GM19395 (cell line): ENCODE measurements around the gene CSTF1.
"Not testable (repeated sequence)": the region's sequence is repeated elsewhere in the genome, so short reads cannot be mapped to it uniquely, and the experiment has no call there.

Experiments
- ATAC-seq: cut with Tn5 transposase; IDR thresholded peaks from one replicate; pipeline ENCODE4 v1.9.1; 2021; ENCODE audit warnings: mild to moderate bottlenecking, moderate library complexity; ENCODE audit not compliant: unreplicated experiment

Gene CSTF1

GRCh38 chr20:56403465-56403864, 11.0 kb downstream of the CSTF1 start:
- no peak for ATAC-seq

DNA sequence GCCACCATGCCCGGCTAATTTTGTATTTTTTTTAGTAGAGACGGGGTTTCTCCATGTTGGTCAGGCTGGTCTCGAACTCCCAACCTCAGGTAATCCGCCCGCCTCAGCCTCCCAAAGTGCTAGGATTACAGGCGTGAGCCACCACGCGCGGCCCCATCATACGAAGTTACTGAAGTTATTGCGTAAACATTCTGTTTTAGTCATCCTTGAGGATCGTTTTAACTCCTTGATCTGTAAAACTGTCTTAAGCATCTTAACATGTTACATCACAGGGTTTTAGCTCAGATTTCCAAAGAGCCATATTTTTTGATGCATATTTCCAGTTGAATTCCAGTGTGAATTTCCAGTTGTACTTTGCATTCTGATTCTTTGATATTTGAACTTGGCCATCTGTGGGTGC, 12.9 kb downstream of the CSTF1 start:
- ATAC-seq = not testable (repeated sequence)

DNA sequence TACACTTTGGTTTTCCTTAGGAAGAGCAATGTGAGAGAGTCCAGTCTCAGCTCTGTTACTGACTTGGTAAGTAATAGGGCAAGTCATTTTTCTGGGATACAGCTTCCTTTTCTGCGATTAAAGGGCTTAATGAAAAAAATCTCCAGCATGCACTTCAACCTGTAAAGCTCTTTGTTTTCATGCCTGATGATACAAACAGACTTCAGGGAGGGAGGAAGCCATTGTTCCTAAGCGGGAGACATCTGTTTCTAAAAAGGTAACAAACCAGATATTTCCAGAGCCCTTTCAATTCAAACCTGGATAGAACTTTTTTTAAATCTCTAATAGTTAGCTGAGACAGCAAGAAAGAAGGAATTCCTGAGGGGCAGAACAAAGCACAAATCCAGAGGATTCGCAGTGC, 14.5 kb downstream of the CSTF1 start:
- ATAC-seq = no peak

DNA sequence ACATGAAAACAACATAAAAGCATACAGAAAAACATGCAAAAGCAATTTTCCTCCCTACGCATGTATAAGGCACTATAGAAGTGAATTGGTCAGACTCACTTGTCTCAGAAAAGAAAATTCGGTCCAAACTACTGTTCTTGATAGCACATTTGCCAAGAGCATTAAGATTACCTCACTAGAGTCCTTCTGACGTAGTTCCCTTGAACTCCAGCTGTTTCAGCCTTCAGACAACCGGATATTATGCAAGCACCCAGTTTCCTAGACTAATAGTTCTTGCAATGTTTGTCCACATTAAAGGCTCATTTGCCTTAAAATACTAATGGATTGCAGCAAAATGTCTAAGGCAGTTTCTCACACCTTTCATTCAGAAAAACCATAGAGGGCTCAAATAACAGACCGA, 17.1 kb downstream of the CSTF1 start:
- no peak for ATAC-seq

DNA sequence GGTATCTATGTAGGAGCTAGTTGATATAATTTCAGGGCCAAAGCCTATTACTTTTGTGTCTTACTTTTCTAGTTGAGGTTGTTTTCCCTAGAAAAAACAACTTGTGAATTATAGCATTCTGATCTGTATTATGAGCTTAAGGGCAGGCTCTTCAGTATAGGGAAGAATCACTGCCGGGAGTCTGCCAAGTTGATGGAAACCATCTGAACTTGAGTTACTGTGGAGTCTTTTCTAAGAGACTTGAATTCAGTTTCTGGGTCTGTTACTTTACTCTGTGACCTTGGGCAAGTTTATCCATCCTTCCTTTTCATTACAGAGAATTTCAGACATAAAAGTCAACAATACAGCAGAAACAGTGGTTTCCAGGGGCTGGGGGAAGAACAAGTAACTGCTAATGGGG, 17.5 kb downstream of the CSTF1 start:
- no peak for ATAC-seq

DNA sequence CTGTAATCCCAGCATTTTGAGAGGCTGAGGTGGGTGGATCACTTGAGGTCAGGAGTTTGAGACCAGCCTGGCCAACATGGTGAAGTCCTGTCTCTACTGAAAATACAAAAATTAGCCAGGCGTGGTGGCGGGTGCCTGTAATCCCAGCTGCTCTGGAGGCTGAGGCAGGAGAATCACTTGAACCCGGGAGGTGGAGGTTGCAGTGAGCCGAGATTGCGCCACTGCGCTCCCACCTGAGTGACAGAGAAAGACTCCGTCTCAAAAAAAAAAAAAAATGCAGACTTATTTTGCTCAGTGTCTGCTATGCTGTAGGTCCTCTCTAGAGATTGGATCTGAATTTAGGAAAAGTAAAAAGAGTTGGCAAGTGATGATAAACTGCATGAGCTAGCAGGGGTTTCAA, 18.8 kb downstream of the CSTF1 start:
- ATAC-seq = not testable (repeated sequence)

DNA sequence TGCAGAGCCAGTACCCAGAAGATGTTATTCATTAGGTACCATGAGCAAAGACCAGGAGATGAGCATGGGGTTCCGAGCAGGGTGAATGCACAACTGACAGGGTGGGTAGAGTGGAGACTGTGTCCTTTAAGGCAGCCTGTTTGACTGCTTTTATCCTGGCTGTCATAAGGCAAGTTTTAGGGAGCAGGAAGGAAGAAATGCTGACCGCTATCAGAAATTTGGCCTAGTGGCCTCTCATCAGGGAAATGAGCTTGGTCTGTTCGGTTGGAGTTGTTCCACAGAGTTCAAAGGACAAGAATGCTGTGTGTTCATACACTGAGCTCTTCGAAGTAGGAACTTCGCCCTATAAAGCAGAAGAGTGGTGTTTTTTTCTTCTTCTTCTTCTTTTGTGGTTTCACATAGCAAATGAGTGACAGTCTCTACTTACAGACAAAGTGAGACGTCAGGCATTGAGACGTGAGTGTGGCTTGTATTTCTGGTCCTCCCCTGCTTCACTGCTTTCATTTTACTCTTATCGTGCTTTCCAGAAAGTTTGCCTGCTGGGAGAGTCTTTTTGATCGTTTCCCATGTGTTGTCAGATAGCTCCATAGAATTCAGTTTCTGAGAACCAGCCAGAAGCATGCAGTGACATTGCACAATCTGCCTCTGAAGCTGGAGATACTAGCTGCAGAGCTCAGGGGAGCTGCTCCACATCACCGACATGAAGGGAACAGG, 19.5 kb downstream of the CSTF1 start, which contains the start of gene CASS4:
Gene CASS4, plus strand, starts transcription at position 502 of the 714 bp plus-strand sequence. Its CDS starts 199 bp downstream, at position 701.
- ATAC-seq = peak; percentile 83

DNA sequence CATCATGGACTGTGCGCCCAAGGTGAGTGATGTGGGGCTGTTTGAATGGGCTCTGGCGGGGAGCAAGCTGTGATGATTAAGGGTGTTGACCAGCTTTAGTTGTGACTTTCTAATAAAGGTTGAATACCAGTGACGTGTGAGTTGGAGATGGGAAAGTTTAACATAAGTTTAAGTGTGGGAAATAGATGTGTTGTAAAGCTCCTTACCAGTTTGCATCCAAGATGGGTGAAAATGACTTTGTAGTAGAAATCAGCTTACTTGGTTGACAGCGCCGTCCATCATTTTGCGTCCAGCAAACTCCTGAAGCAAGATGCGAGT, 20.0 kb downstream of the CSTF1 start:
- no peak for ATAC-seq

DNA sequence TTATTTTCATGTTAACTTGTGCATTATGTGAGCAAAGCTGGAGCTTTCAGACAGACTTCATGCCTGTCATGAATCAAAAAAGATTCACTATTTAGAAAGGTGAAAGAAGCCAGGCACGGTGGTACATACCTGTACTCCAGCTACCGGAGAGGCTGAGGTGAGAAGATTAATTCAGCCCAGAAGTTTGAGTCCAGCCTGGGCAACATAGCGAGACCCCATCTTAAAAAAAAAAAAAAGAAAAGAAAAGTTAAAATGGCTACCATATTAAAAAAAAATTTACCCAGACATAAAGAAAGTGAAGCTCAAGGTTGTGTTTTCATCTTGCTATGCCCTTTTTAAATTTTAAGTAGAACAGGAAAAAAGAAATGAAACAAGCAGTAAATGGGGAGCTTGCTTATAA, 20.5 kb downstream of the CSTF1 start:
- no peak for ATAC-seq

- ATAC-seq = no peak
These were observed 22.7 kb downstream of the CSTF1 start for GRCh38 chr20:56414842-56415765.

GRCh38 chr20:56417402-56417801, 25.0 kb downstream of the CSTF1 start:
- no peak for ATAC-seq

- ATAC-seq = no peak
These were observed 25.5 kb downstream of the CSTF1 start for GRCh38 chr20:56417911-56418310.

GRCh38 chr20:56418385-56418861, 26.0 kb downstream of the CSTF1 start:
- no peak for ATAC-seq

GRCh38 chr20:56420028-56420427, 27.6 kb downstream of the CSTF1 start:
- no peak for ATAC-seq

- ATAC-seq = no peak
These were observed 28.7 kb downstream of the CSTF1 start for GRCh38 chr20:56420940-56421688.

DNA sequence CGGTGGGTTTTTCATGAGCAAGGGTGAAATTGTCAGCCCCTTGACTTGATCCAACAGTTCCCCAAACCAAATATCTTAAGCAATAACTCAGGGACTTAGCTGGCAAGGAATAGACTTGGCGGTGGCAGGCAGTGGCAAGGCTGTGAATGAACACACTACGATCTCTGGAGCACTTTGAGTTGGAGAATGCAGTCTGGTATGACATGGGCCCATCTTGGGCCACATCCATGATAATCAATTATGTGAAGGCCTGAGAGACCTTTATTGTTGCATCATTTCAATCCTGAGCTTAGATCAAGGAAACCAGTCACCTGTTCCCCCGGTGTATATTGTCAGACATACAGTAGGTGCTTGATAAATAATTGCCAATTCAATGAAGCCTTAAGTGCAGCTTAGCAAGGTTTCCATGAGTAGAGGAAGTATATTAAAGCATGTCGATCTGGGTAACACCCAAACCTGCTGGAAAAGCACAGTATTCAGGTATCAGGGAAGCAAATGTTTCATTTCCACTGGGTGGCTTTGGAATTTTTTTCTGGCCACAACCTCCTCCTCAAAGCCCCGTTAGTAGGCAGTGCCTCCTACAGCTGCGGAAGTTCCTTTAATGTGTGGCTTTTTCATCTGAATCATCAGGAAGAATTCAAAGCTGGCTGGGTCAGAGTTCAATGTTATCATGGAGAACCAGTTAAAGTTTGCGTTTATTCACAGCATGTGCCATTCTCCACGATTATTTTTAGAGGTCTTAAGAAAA, 29.8 kb downstream of the CSTF1 start:
- no peak for ATAC-seq

- no peak for ATAC-seq
These were observed 30.4 kb downstream of the CSTF1 start for GRCh38 chr20:56422824-56423189.

DNA sequence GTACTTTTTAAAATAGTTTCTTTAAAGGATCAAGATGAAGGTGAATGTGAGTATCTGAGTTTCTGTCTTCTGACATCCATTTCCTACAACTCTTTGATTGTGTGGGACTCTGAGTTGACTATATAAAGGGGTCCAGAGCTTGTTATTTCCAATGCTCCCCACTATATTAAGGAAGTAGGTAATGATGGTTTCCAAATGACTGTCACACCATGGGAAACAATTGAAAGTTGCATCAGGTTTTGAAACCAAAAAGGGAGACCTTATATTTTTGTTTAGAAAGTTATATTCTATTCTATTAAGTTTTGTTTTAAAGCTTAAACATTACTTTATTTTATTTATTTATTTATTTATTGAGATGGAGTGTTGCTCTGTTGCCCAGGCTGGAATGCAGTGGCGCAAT, 30.8 kb downstream of the CSTF1 start:
- ATAC-seq = no peak

DNA sequence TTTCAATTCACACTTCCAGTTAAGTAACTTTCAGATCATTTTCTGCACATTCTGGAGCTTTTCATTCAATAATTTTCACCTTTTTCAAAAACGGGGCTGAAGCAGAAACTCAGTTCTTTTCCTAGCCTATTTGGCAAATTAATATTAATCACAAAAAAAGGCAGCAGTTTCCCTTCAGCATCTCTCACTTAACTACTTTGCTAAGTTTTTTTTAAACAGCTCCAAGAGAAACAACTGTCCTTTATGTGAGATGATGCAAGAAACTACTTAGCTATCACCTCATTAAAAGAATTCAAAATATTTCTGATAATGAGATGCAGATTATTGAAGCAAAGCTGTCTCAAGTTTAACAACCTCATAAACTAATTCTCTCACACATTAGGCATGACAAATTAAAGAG, 31.4 kb downstream of the CSTF1 start:
- ATAC-seq = no peak

DNA sequence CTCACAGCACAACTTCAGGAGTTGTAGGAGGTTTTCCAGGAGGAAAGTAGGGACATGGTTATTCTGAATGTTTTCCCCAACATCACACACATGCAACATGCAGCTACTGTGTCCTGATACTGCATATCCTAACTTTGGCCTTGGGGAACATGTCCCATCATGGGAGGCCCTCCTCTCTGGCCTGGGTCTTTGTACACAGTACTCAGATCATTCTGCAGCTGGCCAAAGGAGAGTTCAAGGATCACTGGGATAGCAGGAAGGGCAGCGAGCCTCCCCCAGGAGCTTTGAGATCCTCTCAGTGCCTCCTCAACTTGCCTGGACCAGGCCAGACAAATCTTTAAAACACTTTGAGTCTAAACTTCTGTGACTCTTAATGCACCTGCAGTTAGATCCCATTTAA, 32.5 kb downstream of the CSTF1 start:
- ATAC-seq = no peak

- no peak for ATAC-seq
These were observed 33.6 kb downstream of the CSTF1 start for GRCh38 chr20:56426026-56426425.
